GM13977 (cell line): ENCODE data around the gene CCDC112.
"Not testable (repeated sequence)": the region's sequence is repeated elsewhere in the genome, so short reads cannot be mapped to it uniquely, and the experiment has no call there.

Source experiments
- DNase-seq: peaks from one replicate; pipeline ENCODE4 v3.0.0; 2012; ENCODE audit warnings: low spot score
- in situ Hi-C: fragments of 300-500 bp; cut with MboI; formaldehyde crosslinking; loops from one replicate; pipeline ENCODE4 v1.12.0; 2022; ENCODE audit warnings: low sequenced_read_pairs, low pct_unique_long_range_greater_than_20kb, mixed read lengths, inconsistent platforms; ENCODE audit not compliant: unreplicated experiment
- TF ChIP-seq, protein P1 (sequence below): IDR thresholded peaks from 2 replicates; pipeline ENCODE4 v1.5.1; 2012; ENCODE audit warnings: mild to moderate bottlenecking, control low read depth; ENCODE audit not compliant: insufficient read depth; ENCODE audit errors: extremely low read depth, missing control alignments

Gene CCDC112

DNA sequence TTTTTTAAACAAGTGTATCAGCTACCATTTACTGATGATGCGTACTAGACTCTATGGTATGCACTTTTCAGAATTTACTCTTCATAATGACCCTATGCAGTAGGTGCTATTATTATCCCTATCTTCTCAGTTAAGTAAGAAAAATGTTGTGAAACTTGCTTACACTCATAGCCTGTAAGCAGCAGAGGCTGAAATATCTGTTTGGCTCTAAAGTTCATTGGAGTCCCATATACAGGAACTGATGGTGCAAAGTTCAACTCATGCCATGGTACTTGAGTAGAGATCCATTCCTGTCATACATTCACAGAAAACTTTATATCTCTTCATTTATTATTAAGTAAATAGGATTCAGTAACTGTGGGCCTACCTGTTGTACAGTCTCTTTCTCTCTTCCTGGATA lies 41.4 kb upstream of the CCDC112 start:
- no peak for DNase-seq
- TF ChIP-seq, protein P1, sequence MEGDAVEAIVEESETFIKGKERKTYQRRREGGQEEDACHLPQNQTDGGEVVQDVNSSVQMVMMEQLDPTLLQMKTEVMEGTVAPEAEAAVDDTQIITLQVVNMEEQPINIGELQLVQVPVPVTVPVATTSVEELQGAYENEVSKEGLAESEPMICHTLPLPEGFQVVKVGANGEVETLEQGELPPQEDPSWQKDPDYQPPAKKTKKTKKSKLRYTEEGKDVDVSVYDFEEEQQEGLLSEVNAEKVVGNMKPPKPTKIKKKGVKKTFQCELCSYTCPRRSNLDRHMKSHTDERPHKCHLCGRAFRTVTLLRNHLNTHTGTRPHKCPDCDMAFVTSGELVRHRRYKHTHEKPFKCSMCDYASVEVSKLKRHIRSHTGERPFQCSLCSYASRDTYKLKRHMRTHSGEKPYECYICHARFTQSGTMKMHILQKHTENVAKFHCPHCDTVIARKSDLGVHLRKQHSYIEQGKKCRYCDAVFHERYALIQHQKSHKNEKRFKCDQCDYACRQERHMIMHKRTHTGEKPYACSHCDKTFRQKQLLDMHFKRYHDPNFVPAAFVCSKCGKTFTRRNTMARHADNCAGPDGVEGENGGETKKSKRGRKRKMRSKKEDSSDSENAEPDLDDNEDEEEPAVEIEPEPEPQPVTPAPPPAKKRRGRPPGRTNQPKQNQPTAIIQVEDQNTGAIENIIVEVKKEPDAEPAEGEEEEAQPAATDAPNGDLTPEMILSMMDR: no peak
- in situ Hi-C loops: no loop called here

DNA sequence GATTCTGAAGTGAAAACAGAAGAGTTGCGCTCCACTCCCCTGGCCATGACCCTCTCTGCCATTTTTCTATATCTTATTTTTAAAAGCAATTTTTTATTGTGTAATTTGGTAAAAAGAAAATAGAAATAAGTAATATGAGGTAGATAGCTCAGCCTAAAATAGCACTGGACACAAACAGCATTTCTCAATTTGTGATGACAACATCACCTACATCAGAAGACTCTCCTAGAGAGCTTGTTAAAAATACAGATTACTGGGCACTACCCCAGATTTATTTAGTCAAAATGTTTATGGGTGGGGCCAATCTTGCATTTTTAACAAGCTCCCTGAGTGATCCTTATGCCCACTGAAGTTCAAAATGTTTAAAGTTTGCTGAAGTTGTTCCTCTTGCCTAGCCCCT lies 40.5 kb upstream of the CCDC112 start:
- TF ChIP-seq, protein P1: no peak
- in situ Hi-C loops: no loop called here
- DNase-seq: no peak

DNA sequence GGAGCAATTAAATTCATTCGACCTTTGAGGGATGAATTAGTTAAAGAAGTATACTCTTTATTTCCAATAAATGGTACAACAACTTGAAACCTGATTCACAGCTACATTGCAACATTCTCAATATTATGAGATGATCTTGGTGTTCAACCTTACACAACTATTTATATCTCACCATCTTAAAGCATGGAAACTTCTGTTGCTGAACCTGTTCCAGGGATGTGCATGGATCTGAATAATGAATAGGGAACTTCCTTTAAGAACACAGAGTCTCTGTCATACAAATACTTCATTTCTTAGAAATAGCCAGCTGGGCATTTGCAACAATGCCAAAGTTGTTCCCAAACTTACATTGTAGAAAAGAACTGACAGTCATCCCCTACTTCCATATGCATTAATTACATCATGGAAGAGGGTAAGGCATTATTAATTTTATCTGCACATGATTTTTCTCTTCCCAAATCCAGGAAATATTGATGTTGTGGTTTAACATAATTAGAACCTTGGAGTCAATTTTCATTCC lies 39.8 kb upstream of the CCDC112 start:
- DNase-seq: no peak
- in situ Hi-C loops: no loop called here
- TF ChIP-seq, protein P1: no peak

DNA sequence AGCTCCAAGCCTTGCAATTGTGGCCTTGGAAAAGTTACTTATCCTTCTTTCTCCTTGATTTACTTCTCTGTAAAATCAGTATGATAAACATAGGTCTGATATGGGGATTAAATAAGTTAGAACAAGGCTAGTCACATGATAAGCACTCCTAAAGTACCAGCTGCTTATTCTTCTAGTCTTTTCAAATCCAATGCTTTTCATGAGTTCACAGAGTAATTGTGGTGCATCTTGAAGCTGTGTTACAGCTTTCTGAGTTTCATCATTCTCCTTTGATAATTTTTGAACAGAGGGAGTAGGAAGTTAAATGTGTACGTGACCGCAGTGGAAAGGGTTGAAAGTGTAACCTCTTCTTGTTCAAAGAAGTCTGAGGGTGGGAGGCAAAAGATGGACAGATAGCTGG lies 38.8 kb upstream of the CCDC112 start:
- TF ChIP-seq, protein P1: no peak
- no peak for DNase-seq
- in situ Hi-C loops: no loop called here

DNA sequence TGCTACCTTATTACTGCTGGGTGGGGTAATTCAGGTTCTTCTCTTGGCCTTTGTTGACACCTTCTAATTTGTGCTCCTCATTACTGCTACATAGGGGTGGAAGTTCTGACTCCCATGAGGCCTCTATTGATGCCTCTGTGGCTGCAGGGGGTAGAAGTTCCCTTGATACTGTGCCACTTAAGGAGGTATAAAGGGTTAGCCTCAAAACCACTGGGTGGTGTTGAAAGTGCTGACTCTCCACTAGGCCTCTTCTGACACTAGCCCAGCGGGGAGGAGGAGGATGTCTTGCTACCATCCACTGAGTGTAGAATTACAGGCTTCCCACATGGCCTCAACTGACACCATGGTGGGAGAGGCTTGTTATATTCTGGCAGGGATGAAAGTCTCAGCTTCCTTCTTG lies 36.7 kb upstream of the CCDC112 start:
- no peak for DNase-seq
- in situ Hi-C loops: no loop called here

DNA sequence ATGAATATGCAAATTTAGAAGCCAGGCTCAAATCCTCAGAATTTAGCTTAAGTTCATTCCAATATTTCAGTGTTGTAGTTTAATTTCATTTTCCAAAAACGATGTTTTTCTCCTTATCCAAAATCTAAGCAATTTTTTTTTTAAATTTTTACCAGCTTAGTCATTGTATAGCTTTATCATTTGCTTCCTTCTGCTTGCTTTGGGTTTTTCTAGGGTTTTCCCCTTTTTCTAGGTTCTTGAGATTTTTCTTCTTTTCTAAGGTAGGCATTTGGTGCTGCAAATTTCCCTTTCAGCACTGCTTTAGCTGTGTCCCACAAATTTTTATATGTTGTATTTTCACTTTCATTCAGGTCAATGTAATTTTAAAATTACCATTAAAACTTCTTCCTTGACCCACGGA lies 34.4 kb upstream of the CCDC112 start:
- TF ChIP-seq, protein P1: no peak
- DNase-seq: no peak
- in situ Hi-C loops: no loop called here

More for the DNA sequence above, 36.7 kb upstream of the CCDC112 start:
- TF ChIP-seq, protein P1: no peak

DNA sequence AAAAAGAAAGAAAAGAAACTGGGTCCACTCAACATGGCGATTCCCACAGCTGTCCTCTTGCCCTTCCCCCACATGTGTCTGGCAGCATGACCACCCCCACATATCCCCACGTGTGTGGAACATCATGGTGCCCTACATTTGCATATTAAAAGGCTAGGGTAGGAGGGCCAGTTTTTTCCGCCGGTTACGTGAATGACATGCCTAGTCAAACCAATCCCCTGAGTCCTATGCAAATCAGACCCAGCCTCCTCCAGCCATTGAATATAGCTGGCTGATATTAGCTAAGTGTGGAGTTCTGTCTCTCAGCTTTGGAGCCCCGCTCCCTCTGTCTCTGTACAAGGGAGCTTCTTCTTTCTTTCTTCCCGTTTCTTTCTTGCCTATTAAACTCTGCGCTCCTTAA lies 33.0 kb upstream of the CCDC112 start:
- DNase-seq: no peak
- in situ Hi-C loops: no loop called here
- TF ChIP-seq, protein P1: no peak

DNA sequence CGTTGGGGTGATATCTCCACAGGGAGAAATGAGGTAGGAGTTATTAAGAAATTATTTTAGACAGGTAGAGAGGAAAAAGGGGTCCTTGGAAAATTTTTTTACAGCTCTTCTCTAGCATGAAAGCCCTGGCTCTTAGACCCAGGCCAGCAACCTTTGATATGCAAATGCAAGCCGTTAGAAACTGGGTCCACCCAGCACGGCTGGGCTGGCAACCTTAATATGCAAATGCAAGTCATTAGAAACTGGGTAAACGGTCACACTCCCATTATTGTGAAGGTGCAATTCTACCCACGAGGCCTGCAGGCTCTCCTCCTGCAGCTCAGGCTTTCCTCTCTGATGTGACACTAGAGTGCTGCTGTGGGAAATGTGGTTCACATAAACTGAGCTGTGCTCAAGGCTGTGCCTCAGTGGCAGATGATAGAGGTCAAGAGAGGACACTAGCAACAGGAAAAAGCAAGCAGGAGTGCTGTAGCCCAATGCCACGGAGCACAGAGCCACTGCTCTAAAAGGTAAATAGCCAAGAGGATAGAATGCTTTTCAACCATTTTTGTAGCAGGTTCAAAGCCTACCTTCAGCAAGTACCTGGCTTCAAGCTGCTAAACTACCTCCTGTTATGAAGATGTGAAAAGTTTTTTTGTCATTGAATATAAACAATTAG lies 32.3 kb upstream of the CCDC112 start:
- DNase-seq, in situ Hi-C loops: not testable (repeated sequence)
